GM19324 (cell line): ENCODE measurements around the gene ANO10.
"Not testable (repeated sequence)": the region's sequence is repeated elsewhere in the genome, so short reads cannot be mapped to it uniquely, and the experiment has no call there.

ENCODE experiments used
- ATAC-seq: cut with Tn5 transposase; IDR thresholded peaks from one replicate; pipeline ENCODE4 v1.9.1; 2021; ENCODE audit warnings: mild to moderate bottlenecking, moderate library complexity; ENCODE audit not compliant: unreplicated experiment, low FRiP score

ANO10 gene

GRCh38 chr3:43629257-43629656, 7.4 kb upstream of the ANO10 start:
- no peak for ATAC-seq

DNA sequence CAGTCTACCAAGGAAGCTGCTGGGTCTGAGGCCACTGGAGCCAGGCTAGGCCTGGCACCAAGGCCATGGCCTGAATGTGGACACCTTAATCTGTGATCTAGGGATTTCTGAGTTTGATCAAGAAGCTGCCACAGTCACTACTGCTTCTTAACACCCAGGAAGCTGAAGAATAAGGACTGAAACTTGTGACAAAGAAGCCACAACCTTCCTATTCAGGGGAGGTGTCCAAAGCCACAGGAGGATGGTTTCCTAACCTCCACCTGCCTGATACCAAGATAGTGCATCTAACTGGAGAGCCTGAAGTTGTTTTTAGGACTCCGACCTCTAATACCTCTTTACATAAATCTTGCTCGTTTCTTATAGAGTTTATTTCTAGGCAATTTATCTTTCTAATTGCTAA, 5.5 kb upstream of the ANO10 start:
- no peak for ATAC-seq

- ATAC-seq: no peak
Observed at GRCh38 chr3:43624619-43625305, 3.0 kb upstream of the ANO10 start.

DNA sequence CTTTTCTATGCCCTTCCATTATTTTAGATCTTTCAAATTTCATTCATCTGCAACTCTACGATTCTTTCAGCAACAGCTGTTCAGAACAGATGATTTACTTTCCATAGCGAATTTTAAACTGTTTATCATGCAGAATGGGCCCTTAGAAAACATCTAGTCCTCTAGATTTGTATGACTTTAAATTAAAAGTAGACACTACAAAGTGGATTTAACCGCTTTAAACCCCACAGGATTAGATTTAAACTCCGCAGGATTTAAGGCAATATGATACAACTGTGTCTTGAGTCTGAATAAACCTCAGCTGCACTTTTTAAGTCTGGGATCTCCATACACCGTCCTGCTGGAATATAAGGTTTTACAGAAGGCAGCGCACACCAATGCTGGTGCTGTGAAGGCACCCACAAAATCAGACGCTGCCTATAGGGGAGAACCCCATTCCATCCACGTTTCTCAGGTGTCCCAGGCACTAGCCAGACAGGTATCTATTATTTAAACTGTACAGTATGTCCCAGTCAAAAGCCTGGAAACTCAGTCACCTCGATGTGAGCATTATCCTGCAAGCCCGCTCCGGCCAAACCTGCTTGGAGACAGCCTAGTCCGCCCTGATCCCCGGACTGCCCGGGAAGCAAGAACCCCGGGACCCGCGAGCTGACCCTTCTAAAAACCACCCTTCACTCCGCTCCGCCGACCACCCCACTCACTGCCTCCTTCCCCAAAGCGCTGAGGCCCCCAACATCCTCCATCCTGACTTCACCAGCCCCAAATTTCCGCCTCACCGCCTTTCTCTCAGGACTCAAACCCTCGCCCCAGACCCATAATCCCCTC, 768 bp downstream of the ANO10 start:
- ATAC-seq: no peak

DNA sequence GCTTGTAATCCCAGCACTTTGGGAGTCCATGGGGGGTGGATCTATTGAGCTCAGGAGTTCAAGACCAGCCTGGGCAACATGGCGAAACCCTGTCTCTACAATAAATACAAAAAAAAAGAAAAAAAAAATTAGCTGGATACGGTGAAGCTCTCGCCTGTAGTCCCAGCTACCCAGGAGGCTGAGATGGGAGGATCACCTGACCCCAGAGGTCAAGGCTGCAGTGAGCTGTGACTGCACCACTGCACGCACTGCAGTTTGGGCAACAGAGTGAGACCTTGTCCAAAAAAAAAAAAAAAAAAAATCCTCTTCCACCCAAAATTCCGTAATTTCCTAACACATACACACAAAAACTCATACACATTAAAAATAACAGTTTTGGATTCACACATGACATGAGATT, 2.2 kb downstream of the ANO10 start:
- ATAC-seq: no peak

DNA sequence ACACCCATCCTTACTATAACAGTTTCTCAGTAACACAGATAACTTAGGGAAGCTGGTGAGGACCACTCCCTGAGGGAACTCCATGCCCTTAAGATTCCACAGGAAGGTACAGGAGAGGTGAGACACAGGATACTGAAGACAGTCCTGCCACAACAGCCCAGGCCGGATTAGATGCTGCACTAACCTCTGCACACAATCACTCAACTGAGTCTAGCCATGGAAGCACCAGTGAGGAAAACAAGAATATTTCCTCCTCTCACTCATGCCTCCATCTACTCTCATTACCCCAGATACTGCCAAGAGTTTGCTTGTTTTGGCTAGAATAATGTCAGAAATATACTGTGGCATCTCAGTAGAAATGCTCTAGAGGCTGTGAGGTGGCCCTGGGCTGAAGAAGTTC, 3.7 kb downstream of the ANO10 start:
- ATAC-seq: no peak

GRCh38 chr3:43616034-43616433, 5.8 kb downstream of the ANO10 start:
- no peak for ATAC-seq

DNA sequence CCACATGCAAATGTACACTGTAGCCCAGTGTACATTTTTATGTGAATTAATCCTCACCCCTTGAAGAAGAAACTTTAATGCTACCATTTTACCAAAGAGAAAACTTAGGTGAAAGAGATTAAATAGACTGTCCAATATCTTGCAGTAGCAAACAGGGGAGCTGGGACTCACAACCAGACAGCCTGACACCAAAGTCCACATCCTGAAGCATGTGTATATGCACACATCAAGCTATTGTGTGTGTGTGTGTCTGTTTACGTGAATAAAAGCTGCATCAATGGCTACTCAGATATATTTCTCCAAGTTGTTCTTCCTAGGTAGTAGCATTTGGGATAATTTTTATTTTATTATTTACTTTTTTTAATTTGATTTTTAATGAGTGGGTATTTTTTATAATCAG, 6.7 kb downstream of the ANO10 start:
- ATAC-seq: no peak

GRCh38 chr3:43613976-43614375, 7.8 kb downstream of the ANO10 start:
- no peak for ATAC-seq

- no peak for ATAC-seq
Observed at GRCh38 chr3:43612419-43612818, 9.4 kb downstream of the ANO10 start.

DNA sequence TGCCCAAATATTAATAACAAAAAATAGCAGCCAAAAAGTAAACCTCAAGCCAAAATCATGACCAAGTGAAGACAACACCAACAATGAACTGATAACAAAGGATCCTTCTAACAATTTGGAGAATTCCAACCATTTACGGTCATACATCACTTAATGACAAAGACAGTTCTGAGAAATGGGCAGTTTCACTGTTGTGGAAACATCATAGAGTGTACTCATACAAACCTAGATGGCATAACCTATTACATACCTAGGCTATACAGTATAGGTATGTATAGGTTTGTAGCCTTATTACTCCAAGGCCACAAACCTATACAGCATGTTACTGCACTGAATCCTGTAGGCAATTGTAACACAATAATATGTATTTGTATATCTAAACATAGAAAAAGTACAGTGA, 12.4 kb downstream of the ANO10 start:
- ATAC-seq: no peak

DNA sequence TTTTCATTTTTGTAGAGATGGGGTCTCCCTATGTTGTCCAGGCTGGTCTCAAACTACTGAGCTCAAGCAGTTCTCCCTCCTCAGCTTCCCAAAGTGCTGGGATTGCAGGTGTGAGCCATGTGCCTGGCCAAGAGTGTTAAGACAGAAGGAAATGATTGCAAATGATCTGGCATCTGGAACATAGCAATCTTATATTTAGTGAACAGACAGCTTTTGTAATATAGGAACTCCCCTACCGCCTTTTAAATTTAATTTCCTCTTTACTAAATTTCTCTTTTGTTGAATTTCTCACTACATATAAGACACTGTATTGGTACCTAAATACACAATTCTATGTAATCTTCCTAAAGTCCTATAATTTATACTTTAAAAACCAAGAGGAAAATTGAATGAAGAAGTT, 13.1 kb downstream of the ANO10 start:
- ATAC-seq: no peak

DNA sequence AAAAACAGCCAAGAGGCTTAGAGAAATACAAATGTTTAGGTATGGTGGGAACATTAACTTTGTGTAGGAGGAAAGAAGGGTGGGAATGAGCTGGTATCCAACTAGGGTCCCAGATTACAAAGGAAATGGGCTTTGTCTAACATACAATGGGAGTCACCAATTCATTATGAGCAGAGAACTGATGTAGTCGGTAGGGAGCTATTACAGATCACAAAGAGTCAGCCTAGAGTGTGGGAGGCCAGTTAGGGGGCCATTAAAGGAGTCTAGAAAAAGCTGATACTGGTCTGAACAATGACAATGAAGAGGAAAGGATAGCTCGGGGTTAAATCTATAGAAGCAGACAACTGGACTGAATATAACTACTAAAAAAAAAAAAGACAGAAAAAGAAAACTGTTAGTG, 15.5 kb downstream of the ANO10 start:
- no peak for ATAC-seq

- not testable (repeated sequence) for ATAC-seq
Observed at GRCh38 chr3:43599959-43600358, 21.9 kb downstream of the ANO10 start.

GRCh38 chr3:43597961-43598360, 23.9 kb downstream of the ANO10 start:
- no peak for ATAC-seq

DNA sequence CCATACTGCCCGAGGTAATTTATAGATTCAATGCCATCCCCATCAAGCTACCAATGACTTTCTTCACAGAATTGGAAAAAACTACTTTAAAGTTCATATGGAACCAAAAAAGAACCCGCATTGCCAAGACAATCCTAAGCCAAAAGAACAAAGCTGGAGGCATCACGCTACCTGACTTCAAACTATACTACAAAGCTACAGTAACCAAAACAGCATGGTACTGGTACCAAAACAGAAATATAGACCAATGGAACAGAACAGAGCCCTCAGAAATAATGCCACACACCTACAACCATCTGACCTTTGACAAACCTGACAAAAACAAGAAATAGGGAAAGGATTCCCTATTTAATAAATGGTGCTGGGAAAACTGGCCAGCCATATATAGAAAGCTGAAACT, 25.6 kb downstream of the ANO10 start:
- not testable (repeated sequence) for ATAC-seq

GRCh38 chr3:43595280-43595679, 26.5 kb downstream of the ANO10 start:
- not testable (repeated sequence) for ATAC-seq

- not testable (repeated sequence) for ATAC-seq
Observed at GRCh38 chr3:43593588-43593987, 28.2 kb downstream of the ANO10 start.

GRCh38 chr3:43591866-43592265, 29.9 kb downstream of the ANO10 start:
- not testable (repeated sequence) for ATAC-seq

DNA sequence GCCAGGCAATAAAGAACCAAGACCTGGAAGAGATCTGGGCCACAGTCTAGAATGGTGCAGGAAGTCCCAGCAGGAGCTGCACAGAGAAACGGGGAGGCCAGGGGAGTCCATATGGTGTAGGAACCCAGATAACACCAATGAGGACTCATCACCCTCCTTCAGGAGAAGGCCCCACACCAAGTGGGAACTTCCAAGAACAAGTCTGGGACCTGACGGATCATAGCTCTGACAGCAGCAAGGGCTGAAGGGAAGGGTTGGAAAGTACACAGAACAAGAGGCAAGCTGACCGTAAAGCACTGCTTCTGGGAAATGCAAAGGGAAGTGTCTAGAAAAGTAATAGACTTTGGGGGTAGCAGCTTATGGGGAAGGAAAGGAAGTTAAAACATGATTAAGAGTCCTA, 34.5 kb downstream of the ANO10 start:
- no peak for ATAC-seq

DNA sequence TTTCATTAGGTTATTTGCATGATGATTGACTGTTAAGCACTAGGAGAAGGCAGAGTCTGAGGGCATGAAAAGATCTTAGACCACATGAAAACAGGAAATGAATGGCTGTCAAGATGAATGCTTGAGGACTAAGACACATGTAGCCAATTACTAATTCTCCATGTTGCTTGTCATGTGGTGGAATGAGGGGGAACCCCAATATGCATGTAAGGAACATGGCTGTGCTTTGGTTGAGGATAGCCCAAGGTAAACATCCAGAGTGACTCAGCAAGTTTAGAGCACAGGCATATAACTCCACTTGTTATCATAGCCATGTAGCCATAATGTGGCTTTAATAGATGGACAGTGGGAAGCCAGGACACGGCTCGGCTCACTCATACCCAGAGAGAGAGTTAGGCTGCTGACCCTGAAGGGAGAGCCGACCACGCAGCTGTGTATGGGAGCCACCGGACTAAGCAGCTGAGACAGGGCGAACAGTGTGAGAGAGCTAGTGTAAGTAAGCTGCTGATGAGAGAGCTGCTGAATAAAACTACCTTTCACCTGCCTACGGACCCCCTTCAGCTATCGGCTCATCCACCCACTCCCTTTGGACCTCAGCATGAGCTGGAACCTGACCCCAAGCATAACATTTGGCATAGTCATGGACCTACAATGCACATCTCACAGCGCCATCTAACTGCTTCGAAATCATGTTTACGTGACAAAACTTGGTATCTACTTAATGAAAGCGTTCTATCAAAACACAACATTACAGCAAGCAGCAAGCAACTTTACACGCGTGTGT, 37.6 kb downstream of the ANO10 start:
- no peak for ATAC-seq
